K562 (cell line): ENCODE measurements around the gene DHPS. TPM values are rescaled to one million over a fixed set of nuclear protein-coding genes. Genes with fewer than 3 reads are reported as not detected.

Experiments
- ATAC-seq: fragments of 200-7000 bp; cut with Tn5 transposase; 3 replicates; pipeline ENCODE4 v1.9.1; 2020; ENCODE audit warnings: moderate library complexity
- BruUV-seq: library from RNA; stranded (reverse); fragments of 400-500 nt; replicated peaks from 2 replicates; lab custom pipeline; 2021; lab: Mats Ljungman, UMichigan
- CTCF ChIA-PET: fragments of 300-600 bp; formaldehyde crosslinking; extraction: SDS; loops from one replicate; lab custom pipeline; 2021; ENCODE audit warnings: low intra/inter-chr PET ratio; lab: Yijun Ruan, JAX
- POLR2A ChIA-PET: fragments of 300-600, 350-650 bp; sonication (Branson Sonifier 250); formaldehyde crosslinking; extraction: SDS; loops from one replicate; lab custom pipeline; 2021; ENCODE audit warnings: antibody characterized with exemption, inconsistent platforms; lab: Yijun Ruan, JAX
- DNase-seq, 4 experiments: peaks; one replicate each; pipeline versions ENCODE4 v3.0.0 to v3.0.0-alpha.2; 2011 to 2018; ENCODE audit warnings: low spot score in 3 of 4, mixed read lengths in 3 of 4; ENCODE audit errors: extremely low read depth in 1 of 4
- FAIRE-seq: peaks from 2 replicates; lab custom pipeline; 2011; peaks lifted over from hg19 to GRCh38; lab: Jason Lieb, UNC
- H2AFZ ChIP-seq: 2 replicates; pipeline ENCODE4 v1.6.0; 2011; ENCODE audit warnings: low read depth, low read length, control low read depth, inconsistent platforms
- H3K27ac ChIP-seq: fragments of 200-600 bp; 3 replicates; pipeline ENCODE4 v1.8.0; 2011; ENCODE audit warnings: low read depth, mild to moderate bottlenecking, control low read depth, inconsistent platforms, low read length, moderate library complexity, mixed read lengths; ENCODE audit errors: extremely low read depth
- H3K27me3 ChIP-seq, 2 experiments: fragments of 300-600 bp in 1 of 2; 2 replicates in 1 of 2; 3 replicates in 1 of 2; pipeline versions ENCODE4 v1.6.0 to v1.8.0; 2011; ENCODE audit warnings: inconsistent platforms in 2 of 2, low read length in 2 of 2, mild to moderate bottlenecking in 1 of 2, mixed read lengths in 1 of 2, moderate library complexity in 1 of 2; ENCODE audit not compliant: control insufficient read depth in 2 of 2, insufficient read depth in 2 of 2
- H3K36me3 ChIP-seq: fragments of 300-600 bp; 3 replicates; pipeline ENCODE4 v1.8.0; 2011; ENCODE audit warnings: mild to moderate bottlenecking, low read length, inconsistent platforms; ENCODE audit not compliant: control insufficient read depth, insufficient read depth
- H3K4me1 ChIP-seq, 2 experiments: fragments of 200-600 bp in 1 of 2; replicated peaks in 1 of 2; 2 replicates in 1 of 2; 3 replicates in 1 of 2; pipeline versions ENCODE4 v1.5.1 to v1.8.0; 2011; ENCODE audit warnings: inconsistent platforms in 2 of 2, low read length in 2 of 2, mild to moderate bottlenecking in 1 of 2, mixed read lengths in 1 of 2, moderate library complexity in 1 of 2; ENCODE audit not compliant: control insufficient read depth in 2 of 2, insufficient read depth in 2 of 2
- H3K4me2 ChIP-seq: 2 replicates; pipeline ENCODE4 v1.6.1; 2011; ENCODE audit warnings: low read length, control low read depth, inconsistent platforms, mixed read lengths; ENCODE audit not compliant: insufficient read depth
- H3K4me3 ChIP-seq: fragments of 200-600 bp; sonication (generic), shearing (Covaris generic); 2 replicates; pipeline ENCODE4 v1.5.1; 2016; ENCODE audit warnings: control low read depth, inconsistent platforms
- H3K79me2 ChIP-seq: fragments of 200-600 bp; 3 replicates; pipeline ENCODE4 v1.8.0; 2011; ENCODE audit warnings: low read length, inconsistent platforms; ENCODE audit not compliant: control insufficient read depth, insufficient read depth
- H3K9ac ChIP-seq, 2 experiments: 2 replicates each; pipeline versions ENCODE4 v1.6.0 to v1.6.1; 2011; ENCODE audit warnings: low read depth in 2 of 2, low read length in 2 of 2, control low read depth in 1 of 2, inconsistent platforms in 1 of 2, mild to moderate bottlenecking in 1 of 2, mixed read lengths in 1 of 2; ENCODE audit not compliant: insufficient read depth in 1 of 2
- H3K9me1 ChIP-seq: one replicate; pipeline ENCODE4 v1.6.0; 2011; ENCODE audit warnings: inconsistent platforms, mild to moderate bottlenecking, low read length, moderate library complexity; ENCODE audit not compliant: control insufficient read depth, insufficient read depth
- H3K9me3 ChIP-seq: replicated peaks from 2 replicates; pipeline ENCODE4 v1.5.1; 2011; ENCODE audit warnings: low read depth, low read length, inconsistent platforms; ENCODE audit not compliant: control insufficient read depth, insufficient read depth
- H4K20me1 ChIP-seq: replicated peaks from 2 replicates; pipeline ENCODE4 v1.6.1; 2011; ENCODE audit warnings: low read length, inconsistent platforms, mixed read lengths; ENCODE audit not compliant: control insufficient read depth, insufficient read depth
- ELK3 ChIP-seq: fragments of 450-650 bp; formaldehyde crosslinking; IDR thresholded peaks from 2 replicates; pipeline ENCODE4 v1.4.0; 2020; ENCODE audit warnings: mild to moderate bottlenecking
- KLF16 ChIP-seq: IDR thresholded peaks from 2 replicates; pipeline ENCODE4 v1.6.1; 2016; ENCODE audit warnings: antibody characterized with exemption
- KLF6 ChIP-seq: fragments of 250-450 bp; sonication (Bioruptor Pico); IDR thresholded peaks from 2 replicates; pipeline ENCODE4 v1.4.0; 2020; ENCODE audit warnings: mild to moderate bottlenecking, moderate library complexity, borderline replicate concordance
- MCM3 ChIP-seq: fragments of 450-650 bp; IDR thresholded peaks from 2 replicates; pipeline ENCODE4 v1.6.1; 2016
- MEIS2 ChIP-seq: fragments of 450-650 bp; IDR thresholded peaks from 2 replicates; pipeline ENCODE4 v1.6.1; 2014; ENCODE audit warnings: mild to moderate bottlenecking; ENCODE audit not compliant: partially characterized antibody
- MLLT1 ChIP-seq, 2 experiments: fragments of 450-650 bp; IDR thresholded peaks; 2 replicates each; pipeline ENCODE4 v1.6.1; 2016
- PHTF2 ChIP-seq: fragments of 250-450 bp; sonication (Bioruptor Pico); IDR thresholded peaks from 2 replicates; pipeline ENCODE4 v1.5.0; 2021; ENCODE audit warnings: mild to moderate bottlenecking
- PKNOX1 ChIP-seq: fragments of 450-650 bp; IDR thresholded peaks from 2 replicates; pipeline ENCODE4 v1.6.1; 2016
- POLR2G ChIP-seq: fragments of 200-400 bp; formaldehyde crosslinking; IDR thresholded peaks from 2 replicates; pipeline ENCODE4 v1.6.1; 2017; ENCODE audit warnings: low read depth, mild to moderate bottlenecking, antibody characterized with exemption, low read length, moderate library complexity
- ZNF57 ChIP-seq: fragments of 450-650 bp; formaldehyde crosslinking; IDR thresholded peaks from 2 replicates; pipeline ENCODE4 v1.4.0; 2020; ENCODE audit warnings: mild to moderate bottlenecking, moderate library complexity
- ZNF75A ChIP-seq: fragments of 450-650 bp; formaldehyde crosslinking; IDR thresholded peaks from 2 replicates; pipeline ENCODE4 v1.4.0; 2020; ENCODE audit warnings: mild to moderate bottlenecking
- WGBS: fragments of 100-300 bp; shearing (Covaris generic); methylation state at CpG from one replicate; pipeline ENCODE4 v1.1.6; 2016; ENCODE audit warnings: low coverage, mixed read lengths; ENCODE audit not compliant: insufficient coverage; ENCODE audit errors: missing lambda C conversion rate; 5-methylcytosine and 5-hydroxymethylcytosine counted together
- in situ Hi-C: fragments of 300-500 bp; cut with MboI; formaldehyde crosslinking; loops from 4 replicates; pipeline ENCODE4 v1.15.0; 2018; ENCODE audit warnings: inconsistent platforms, mixed read lengths
- intact Hi-C: fragments of 100-400 bp; cut with micrococcal nuclease; formaldehyde crosslinking; loops from 2 replicates; pipeline ENCODE4 v1.14.2; 2022
- polyA plus RNA-seq, 8 experiments: library from polyadenylated mRNA; depleted of rRNA in 4 of 8; stranded (reverse) in 5 of 8; unstranded in 3 of 8; fragments of >200 nt; fragmentation: Nextera tagmentation in 2 of 8; fragmentation: Illumina TruSeq in 1 of 8; extraction: Ambion mirVana in 2 of 8; extraction: Trizol in 1 of 8; gene quantifications; 2 replicates each; pipeline versions ENCODE4 v1.2.1 to v1.2.3, GENCODE V29; 2011 to 2014; ENCODE audit warnings: inconsistent platforms in 1 of 8, missing spikeins in 1 of 8
- total RNA-seq, 7 experiments: library from RNA; depleted of rRNA in 6 of 7; stranded (reverse); fragments of >200 nt in 6 of 7; fragmentation: Illumina TruSeq in 2 of 7; extraction: Trizol in 2 of 7; gene quantifications; 2 replicates each; pipeline versions ENCODE4 v1.2.1 to v1.2.3, GENCODE V29; 2011 to 2021; ENCODE audit warnings: low replicate concordance in 1 of 7
- TF ChIP-seq, protein P1 (sequence below): fragments of 250-450 bp; sonication (Bioruptor Pico); IDR thresholded peaks from 2 replicates; pipeline ENCODE4 v1.9.0; 2021; ENCODE audit warnings: mild to moderate bottlenecking
- TF ChIP-seq, protein P2 (sequence below), 2 experiments: fragments of 450-650 bp in 1 of 2; sonication (generic) in 1 of 2; formaldehyde crosslinking in 1 of 2; IDR thresholded peaks in 1 of 2; conservative IDR thresholded peaks in 1 of 2; 2 replicates each; pipeline versions ENCODE4 v1.6.1 to v1.8.1; 2016 to 2023; ENCODE audit warnings: mild to moderate bottlenecking in 2 of 2, moderate library complexity in 2 of 2, inconsistent platforms in 1 of 2, missing genetic modification reagents in 1 of 2
- TF ChIP-seq, protein P3 (sequence below), 2 experiments: IDR thresholded peaks in 1 of 2; conservative IDR thresholded peaks in 1 of 2; 2 replicates each; pipeline ENCODE4 v1.6.1; 2016; ENCODE audit warnings: low read depth in 2 of 2, mild to moderate bottlenecking in 1 of 2, missing compliant biosample characterization in 1 of 2, missing genetic modification characterization in 1 of 2, moderate library complexity in 1 of 2

The DHPS gene
- total and polyA plus RNA-seq, 9 of the 15 experiments (the other 6 are each of a cell fraction or from before 2014, with no cell fraction given): 47.1 to 110 (median 79.9) TPM

DNA sequence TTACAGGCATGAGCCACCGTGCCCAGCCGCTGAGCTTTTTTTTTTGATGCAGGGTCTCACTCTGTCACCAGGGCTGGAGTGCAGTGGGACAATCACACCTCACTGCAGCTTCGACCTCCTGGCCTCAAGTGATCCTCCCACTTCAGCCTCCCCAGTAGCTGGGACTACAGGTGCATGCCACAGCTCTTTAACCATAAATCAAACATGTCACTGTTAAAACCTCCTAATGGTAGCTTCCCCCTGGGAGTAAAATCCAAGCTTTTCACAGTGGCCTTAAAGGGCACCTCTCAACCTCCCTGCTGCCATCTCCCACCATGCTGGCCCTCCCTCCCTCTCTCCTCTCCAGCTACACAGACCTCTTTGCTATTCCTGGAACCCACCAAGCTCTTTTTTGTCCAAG is 4.2 kb upstream of the DHPS start:
- H3K27me3 ChIP-seq: no peaks in the 10 kb centered on the region
- FAIRE-seq (no peak), ATAC-seq (no peak), DNase-seq (no peak)
- ChIA-PET CTCF (no interaction called here), POLR2A (interaction anchor here (0.6 to 4.3 kb wide), 4 partner anchors 9 to 107 kb away, joined by 4 to 21 read pairs (median 5); partner anchors contain the start of gene FBXW9)
- no peaks in the 10 kb centered on the region for H3K9me3 ChIP-seq
- peaks cover 0 to 38% of the 10 kb centered on the region in 2 experiments; a peak in 2 of 5 replicates for H3K4me1 ChIP-seq
- H2AFZ ChIP-seq: no peak overlapping the region
- H3K4me3 ChIP-seq: no peak overlapping the region
- H4K20me1 ChIP-seq: no peaks in the 10 kb centered on the region
- no peak overlapping the region for H3K4me2 ChIP-seq
- peaks cover 28% of the 10 kb centered on the region; the same call in 1 of the 3 replicates for H3K36me3 ChIP-seq
- intact Hi-C loops: no loop called here
- WGBS: 60% methylated on average over 3 of the region's 3 CpGs
- 0 out of 3 replicates have a peak, but pooled peaks cover 2% of the 10 kb centered on the region for H3K79me2 ChIP-seq
- no peak overlapping the region for H3K9ac ChIP-seq
- no TSS peak for BruUV-seq
- H3K27ac ChIP-seq: no peak overlapping the region
- no peaks in the 10 kb centered on the region for H3K9me1 ChIP-seq
- in situ Hi-C loops: no loop called here
- TF ChIP-seq PKNOX1 (peak; percentile 68), KLF6 (CRISPR knock-in tag) (no peak), ELK3 (CRISPR knock-in tag) (no peak), ZNF57 (CRISPR knock-in tag) (no peak), PHTF2 (CRISPR knock-in tag) (no peak), MLLT1 (IDR thresholded peaks at IDR 0.05) (no peak), MEIS2 (peak; percentile 62), POLR2G (no peak), ZNF75A (CRISPR knock-in tag) (no peak), MCM3 (no peak), KLF16 (no peak)
- TF ChIP-seq, protein P1, sequence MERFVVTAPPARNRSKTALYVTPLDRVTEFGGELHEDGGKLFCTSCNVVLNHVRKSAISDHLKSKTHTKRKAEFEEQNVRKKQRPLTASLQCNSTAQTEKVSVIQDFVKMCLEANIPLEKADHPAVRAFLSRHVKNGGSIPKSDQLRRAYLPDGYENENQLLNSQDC (CRISPR knock-in tag): no peak
- TF ChIP-seq, protein P2, sequence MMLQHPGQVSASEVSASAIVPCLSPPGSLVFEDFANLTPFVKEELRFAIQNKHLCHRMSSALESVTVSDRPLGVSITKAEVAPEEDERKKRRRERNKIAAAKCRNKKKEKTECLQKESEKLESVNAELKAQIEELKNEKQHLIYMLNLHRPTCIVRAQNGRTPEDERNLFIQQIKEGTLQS (IDR thresholded peaks at IDR 0.05): no peak
- TF ChIP-seq, protein P2 (CRISPR knock-in tag; conservative IDR thresholded peaks at IDR 0.05): no peak
- TF ChIP-seq, protein P3, sequence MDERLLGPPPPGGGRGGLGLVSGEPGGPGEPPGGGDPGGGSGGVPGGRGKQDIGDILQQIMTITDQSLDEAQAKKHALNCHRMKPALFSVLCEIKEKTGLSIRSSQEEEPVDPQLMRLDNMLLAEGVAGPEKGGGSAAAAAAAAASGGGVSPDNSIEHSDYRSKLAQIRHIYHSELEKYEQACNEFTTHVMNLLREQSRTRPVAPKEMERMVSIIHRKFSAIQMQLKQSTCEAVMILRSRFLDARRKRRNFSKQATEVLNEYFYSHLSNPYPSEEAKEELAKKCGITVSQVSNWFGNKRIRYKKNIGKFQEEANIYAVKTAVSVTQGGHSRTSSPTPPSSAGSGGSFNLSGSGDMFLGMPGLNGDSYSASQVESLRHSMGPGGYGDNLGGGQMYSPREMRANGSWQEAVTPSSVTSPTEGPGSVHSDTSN (CRISPR knock-in tag; IDR thresholded peaks at IDR 0.05; ENCODE audit: low read depth): no peak
- TF ChIP-seq, protein P3 (tag; conservative IDR thresholded peaks at IDR 0.05; ENCODE audit: low read depth): 0 out of 2 replicates have a peak, but pooled peaks have one; percentile 27
